GM12892 (cell line): ENCODE results near the gene DENND2A.

Experiments
- POLR2A ChIP-seq: IDR thresholded peaks from 2 replicates; pipeline ENCODE4 v1.6.1; 2011; ENCODE audit warnings: low read depth, low read length, control low read depth
- POLR2AphosphoS5 ChIP-seq: IDR thresholded peaks from 2 replicates; pipeline ENCODE4 v1.6.1; 2011; ENCODE audit warnings: low read depth, low read length, control low read depth

GRCh38 chr7:140659856-140660255 is 19.2 kb upstream of the DENND2A start:
- TF ChIP-seq POLR2AphosphoS5, result no peak
- TF ChIP-seq POLR2A, result no peak
